Parathyroid adenoma (tissue), 2 donors: ENCODE results near the gene PPP1R2C.

ENCODE experiments used
- H2AFZ ChIP-seq: fragments of 300-600 bp; sonication (generic); one replicate; pipeline ENCODE4 v1.7.0; 2017; ENCODE audit warnings: antibody characterized with exemption, mild to moderate bottlenecking
- H3K27ac ChIP-seq: fragments of 300-600 bp; sonication (generic); one replicate; pipeline ENCODE4 v1.7.0; 2017
- H3K27me3 ChIP-seq: fragments of 300-600 bp; sonication (generic); one replicate; pipeline ENCODE4 v1.7.0; 2017; ENCODE audit warnings: low read length; ENCODE audit not compliant: control insufficient read depth, insufficient read depth
- H3K36me3 ChIP-seq: fragments of 300-600 bp; sonication (generic); one replicate; pipeline ENCODE4 v1.7.0; 2017; ENCODE audit warnings: low read length; ENCODE audit not compliant: control insufficient read depth, insufficient read depth
- H3K4me1 ChIP-seq: fragments of 300-600 bp; sonication (generic); one replicate; pipeline ENCODE4 v1.7.0; 2017; ENCODE audit warnings: control low read depth
- H3K4me2 ChIP-seq: fragments of 300-600 bp; sonication (generic); one replicate; pipeline ENCODE4 v1.7.0; 2017; ENCODE audit warnings: low read length
- H3K4me3 ChIP-seq: fragments of 300-600 bp; sonication (generic); one replicate; pipeline ENCODE4 v1.7.0; 2017; ENCODE audit warnings: low read depth, low read length
- H3K79me2 ChIP-seq: fragments of 300-600 bp; sonication (generic); one replicate; pipeline ENCODE4 v1.7.0; 2017; ENCODE audit warnings: control low read depth
- H3K9ac ChIP-seq: fragments of 300-600 bp; sonication (generic); one replicate; pipeline ENCODE4 v1.7.0; 2017; ENCODE audit warnings: mild to moderate bottlenecking
- H3K9me3 ChIP-seq: fragments of 300-600 bp; sonication (generic); one replicate; pipeline ENCODE4 v1.7.0; 2017; ENCODE audit warnings: low read length; ENCODE audit not compliant: control insufficient read depth
- CTCF ChIP-seq: fragments of 300-600 bp; sonication (generic); IDR thresholded peaks from one replicate; pipeline ENCODE4 v1.7.0; 2017; ENCODE audit warnings: antibody characterized with exemption, mild to moderate bottlenecking
- donor health status: primary hyperparathyroidism.

Gene PPP1R2C

GRCh38 chrX:42771506-42772335, 6.2 kb downstream of the PPP1R2C start:
- H3K79me2 ChIP-seq, result no peaks in the 10 kb centered on the region
- H3K27me3 ChIP-seq, result no peaks in the 10 kb centered on the region
- no peaks in the 10 kb centered on the region for H3K4me1 ChIP-seq
- H3K27ac ChIP-seq, result no peak overlapping the region
- H3K9me3 ChIP-seq, result no peaks in the 10 kb centered on the region
- H2AFZ ChIP-seq, result no peak overlapping the region
- H3K4me3 ChIP-seq, result no peak overlapping the region
- no peak overlapping the region for H3K4me2 ChIP-seq
- TF ChIP-seq CTCF, result no peak
- no peak overlapping the region for H3K9ac ChIP-seq
- H3K36me3 ChIP-seq, result no peaks in the 10 kb centered on the region

GRCh38 chrX:42770566-42770965, 7.4 kb downstream of the PPP1R2C start:
- Histone ChIP-seq H3K4me1 (no peaks in the 10 kb centered on the region), H2AFZ (no peak overlapping the region), H3K79me2 (no peaks in the 10 kb centered on the region), H3K4me2 (no peak overlapping the region), H3K27ac (no peak overlapping the region), H3K9me3 (no peaks in the 10 kb centered on the region), H3K27me3 (no peaks in the 10 kb centered on the region), H3K36me3 (no peaks in the 10 kb centered on the region), H3K9ac (no peak overlapping the region), H3K4me3 (no peak overlapping the region)
- TF ChIP-seq CTCF, result no peak

GRCh38 chrX:42759881-42760280, 18.1 kb downstream of the PPP1R2C start:
- H3K36me3 ChIP-seq, result no peaks in the 10 kb centered on the region
- H3K79me2 ChIP-seq, result no peaks in the 10 kb centered on the region
- no peak for TF ChIP-seq CTCF
- no peak overlapping the region for H2AFZ ChIP-seq
- H3K27me3 ChIP-seq, result no peaks in the 10 kb centered on the region
- H3K4me1 ChIP-seq, result no peaks in the 10 kb centered on the region
- no peak overlapping the region for H3K27ac ChIP-seq
- H3K4me3 ChIP-seq, result no peak overlapping the region
- H3K9ac ChIP-seq, result no peak overlapping the region
- H3K9me3 ChIP-seq, result no peaks in the 10 kb centered on the region
- no peak overlapping the region for H3K4me2 ChIP-seq

- H3K9me3 ChIP-seq, result no peaks in the 10 kb centered on the region
- H3K4me3 ChIP-seq, result no peak overlapping the region
- H3K4me2 ChIP-seq, result no peak overlapping the region
- TF ChIP-seq CTCF, result no peak
- H2AFZ ChIP-seq, result no peak overlapping the region
- no peaks in the 10 kb centered on the region for H3K27me3 ChIP-seq
- no peaks in the 10 kb centered on the region for H3K36me3 ChIP-seq
- no peak overlapping the region for H3K9ac ChIP-seq
- H3K27ac ChIP-seq, result no peak overlapping the region
- H3K79me2 ChIP-seq, result no peaks in the 10 kb centered on the region
- H3K4me1 ChIP-seq, result no peaks in the 10 kb centered on the region
Observed at GRCh38 chrX:42755815-42756214, 22.1 kb downstream of the PPP1R2C start.

- H3K4me3 ChIP-seq, result no peak overlapping the region
- no peak overlapping the region for H3K27ac ChIP-seq
- no peak overlapping the region for H3K9ac ChIP-seq
- H2AFZ ChIP-seq, result no peak overlapping the region
- no peaks in the 10 kb centered on the region for H3K27me3 ChIP-seq
- no peaks in the 10 kb centered on the region for H3K9me3 ChIP-seq
- no peaks in the 10 kb centered on the region for H3K4me1 ChIP-seq
- H3K79me2 ChIP-seq, result no peaks in the 10 kb centered on the region
- no peaks in the 10 kb centered on the region for H3K36me3 ChIP-seq
- TF ChIP-seq CTCF, result no peak
- H3K4me2 ChIP-seq, result no peak overlapping the region
Observed at GRCh38 chrX:42754603-42755002, 23.4 kb downstream of the PPP1R2C start.
